IgD-negative memory B cell (primary cell): ENCODE measurements around the gene C1orf35. TPM values are rescaled to one million over a fixed set of nuclear protein-coding genes. Genes with fewer than 3 reads are reported as not detected.

Source experiments
- H3K27ac Mint-ChIP-seq, 3 donors: one replicate each; pipeline ENCODE4 v1.8.0; 2020 to 2022; ENCODE audit warnings: mild to moderate bottlenecking in 3 of 3, mixed read lengths in 3 of 3, moderate library complexity in 1 of 3
- H3K27me3 Mint-ChIP-seq: one replicate; pipeline ENCODE4 v1.8.0; 2021; ENCODE audit warnings: mixed read lengths
- H3K36me3 Mint-ChIP-seq: one replicate; pipeline ENCODE4 v1.8.0; 2020; ENCODE audit warnings: mild to moderate bottlenecking, mixed read lengths
- H3K4me1 Mint-ChIP-seq, 3 donors: one replicate each; pipeline ENCODE4 v1.8.0; 2020 to 2022; ENCODE audit warnings: mixed read lengths in 3 of 3, mild to moderate bottlenecking in 1 of 3
- H3K4me3 Mint-ChIP-seq, 4 donors: one replicate each; pipeline ENCODE4 v1.8.0; 2020 to 2022; ENCODE audit warnings: mild to moderate bottlenecking in 4 of 4, mixed read lengths in 4 of 4, moderate library complexity in 3 of 4
- H3K9me3 Mint-ChIP-seq, 3 donors: one replicate each; pipeline ENCODE4 v1.8.0; 2020 to 2021; ENCODE audit warnings: mixed read lengths in 3 of 3, mild to moderate bottlenecking in 1 of 3
- polyA plus RNA-seq: library from polyadenylated mRNA; unstranded; fragments of 300-500 nt; fragmentation: Illumina TruSeq; gene quantifications from one replicate; pipeline ENCODE4 v1.2.3, GENCODE V29; 2021

C1orf35 gene
- polyA plus RNA-seq = 15.8 TPM

- peaks cover 9 to 15% (median 11%) of the 10 kb centered on the region in 3 donors for H3K4me1 Mint-ChIP-seq
These were observed at the start of gene C1orf35 for GRCh38 chr1:228102791-228103620. Gene C1orf35 (minus strand): TSS chr1:228103325. CDS start chr1:228103227, 98 bp downstream.

GRCh38 chr1:228152918-228153258 is 49.8 kb upstream of the C1orf35 start:
- H3K9me3 Mint-ChIP-seq = no peaks in the 10 kb centered on the region
- H3K36me3 Mint-ChIP-seq = peaks cover 2% of the 10 kb centered on the region
- H3K4me3 Mint-ChIP-seq = no peak overlapping the region
- no peak overlapping the region for H3K27ac Mint-ChIP-seq
- H3K27me3 Mint-ChIP-seq = no peaks in the 10 kb centered on the region
- peaks cover 0 to 2% (median 0%) of the 10 kb centered on the region in 3 donors for H3K4me1 Mint-ChIP-seq

More at GRCh38 chr1:228102791-228103620, at the start of gene C1orf35:
- Mint-ChIP-seq H3K9me3 (no peaks in the 10 kb centered on the region), H3K27me3 (no peaks in the 10 kb centered on the region), H3K27ac (peak within 1 kb of the TSS; percentile 87 to 97 (median 92)), H3K4me3 (peak within 1 kb of the TSS; percentile 86 to 98 (median 96)), H3K36me3 (no peaks in the 10 kb centered on the region)

GRCh38 chr1:228152097-228152917 is 49.2 kb upstream of the C1orf35 start:
- peaks cover 2% of the 10 kb centered on the region for H3K36me3 Mint-ChIP-seq
- H3K4me1 Mint-ChIP-seq = peaks cover 0 to 2% (median 0%) of the 10 kb centered on the region in 3 donors
- H3K27ac Mint-ChIP-seq = peak overlapping the region in 1 of 3 donors; percentile 84
- H3K27me3 Mint-ChIP-seq = no peaks in the 10 kb centered on the region
- no peaks in the 10 kb centered on the region for H3K9me3 Mint-ChIP-seq
- H3K4me3 Mint-ChIP-seq = no peak overlapping the region

- no peaks in the 10 kb centered on the region for H3K9me3 Mint-ChIP-seq
- no peak overlapping the region for H3K4me3 Mint-ChIP-seq
- peaks cover 2% of the 10 kb centered on the region for H3K36me3 Mint-ChIP-seq
- H3K4me1 Mint-ChIP-seq = peaks cover 0 to 2% (median 0%) of the 10 kb centered on the region in 3 donors
- H3K27ac Mint-ChIP-seq = no peak overlapping the region
- H3K27me3 Mint-ChIP-seq = no peaks in the 10 kb centered on the region
These were observed 48.2 kb upstream of the C1orf35 start for GRCh38 chr1:228151180-228151925.

- H3K27ac Mint-ChIP-seq = no peak overlapping the region
- no peak overlapping the region for H3K4me3 Mint-ChIP-seq
- H3K4me1 Mint-ChIP-seq = peaks cover 0 to 2% (median 0%) of the 10 kb centered on the region in 3 donors
- H3K36me3 Mint-ChIP-seq = peaks cover 2% of the 10 kb centered on the region
- no peaks in the 10 kb centered on the region for H3K27me3 Mint-ChIP-seq
- H3K9me3 Mint-ChIP-seq = no peaks in the 10 kb centered on the region
These were observed 47.5 kb upstream of the C1orf35 start for GRCh38 chr1:228150461-228151179.

- Mint-ChIP-seq H3K4me1 (peaks cover 0 to 2% (median 0%) of the 10 kb centered on the region in 3 donors), H3K4me3 (no peak overlapping the region), H3K27me3 (no peaks in the 10 kb centered on the region), H3K36me3 (peaks cover 2% of the 10 kb centered on the region), H3K27ac (no peak overlapping the region), H3K9me3 (no peaks in the 10 kb centered on the region)
These were observed 47.0 kb upstream of the C1orf35 start for GRCh38 chr1:228150120-228150460.

- Mint-ChIP-seq H3K27ac (peak within 1 kb of the TSS in 1 of 3 donors; percentile 25), H3K9me3 (no peaks in the 10 kb centered on the region), H3K4me3 (peak within 1 kb of the TSS in 1 of 4 donors; percentile 48), H3K36me3 (peaks cover 2% of the 10 kb centered on the region), H3K27me3 (no peaks in the 10 kb centered on the region), H3K4me1 (peaks cover 0 to 3% (median 2%) of the 10 kb centered on the region in 3 donors)
These were observed 46.4 kb upstream of the C1orf35 start, which contains the start of gene GJC2 for GRCh38 chr1:228149406-228150119. Gene GJC2 (plus strand): TSS chr1:228149930. CDS start chr1:228157759, 7,829 bp downstream.

- Mint-ChIP-seq H3K4me3 (peak overlapping the region in 1 of 4 donors; percentile 48), H3K27ac (peak overlapping the region in 1 of 3 donors; percentile 25), H3K9me3 (no peaks in the 10 kb centered on the region)
These were observed 45.8 kb upstream of the C1orf35 start for GRCh38 chr1:228148935-228149405.

GRCh38 chr1:228148196-228148861 is 45.2 kb upstream of the C1orf35 start:
- peaks cover 0 to 12% (median 9%) of the 10 kb centered on the region in 3 donors for H3K4me1 Mint-ChIP-seq
- peak overlapping the region in 1 of 4 donors; percentile 48 for H3K4me3 Mint-ChIP-seq
- no peaks in the 10 kb centered on the region for H3K36me3 Mint-ChIP-seq
- peak overlapping the region in 1 of 3 donors; percentile 25 for H3K27ac Mint-ChIP-seq
- H3K9me3 Mint-ChIP-seq = no peaks in the 10 kb centered on the region
- no peaks in the 10 kb centered on the region for H3K27me3 Mint-ChIP-seq

More at GRCh38 chr1:228148935-228149405, 45.8 kb upstream of the C1orf35 start:
- Mint-ChIP-seq H3K4me1 (peaks cover 0 to 6% (median 3%) of the 10 kb centered on the region in 3 donors), H3K27me3 (no peaks in the 10 kb centered on the region), H3K36me3 (peaks cover 2% of the 10 kb centered on the region)

GRCh38 chr1:228147768-228148167 is 44.6 kb upstream of the C1orf35 start:
- Mint-ChIP-seq H3K27ac (no peak overlapping the region), H3K4me3 (no peak overlapping the region), H3K4me1 (peaks cover 0 to 14% (median 13%) of the 10 kb centered on the region in 3 donors), H3K9me3 (no peaks in the 10 kb centered on the region), H3K27me3 (no peaks in the 10 kb centered on the region), H3K36me3 (no peaks in the 10 kb centered on the region)

- H3K9me3 Mint-ChIP-seq = no peaks in the 10 kb centered on the region
- no peaks in the 10 kb centered on the region for H3K27me3 Mint-ChIP-seq
- H3K36me3 Mint-ChIP-seq = no peaks in the 10 kb centered on the region
- H3K4me3 Mint-ChIP-seq = no peak overlapping the region
- H3K27ac Mint-ChIP-seq = no peak overlapping the region
- H3K4me1 Mint-ChIP-seq = peaks cover 0 to 15% (median 12%) of the 10 kb centered on the region in 3 donors
These were observed 44.1 kb upstream of the C1orf35 start for GRCh38 chr1:228147151-228147693.

GRCh38 chr1:228146417-228147150 is 43.5 kb upstream of the C1orf35 start:
- Mint-ChIP-seq H3K27ac (no peak overlapping the region), H3K9me3 (no peaks in the 10 kb centered on the region), H3K4me1 (peaks cover 0 to 15% (median 12%) of the 10 kb centered on the region in 3 donors), H3K36me3 (no peaks in the 10 kb centered on the region), H3K4me3 (no peak overlapping the region), H3K27me3 (no peaks in the 10 kb centered on the region)
